ENCODE data around the gene STOX1. TPM values are rescaled to one million over a fixed set of nuclear protein-coding genes. Genes with fewer than 3 reads are reported as not detected.

Gene STOX1
- total and polyA plus RNA-seq, 2 of the 13 experiments (the other 11 are each of a cell fraction or from before 2014, with no cell fraction given): 2.5 to 6.0 TPM

DNA sequence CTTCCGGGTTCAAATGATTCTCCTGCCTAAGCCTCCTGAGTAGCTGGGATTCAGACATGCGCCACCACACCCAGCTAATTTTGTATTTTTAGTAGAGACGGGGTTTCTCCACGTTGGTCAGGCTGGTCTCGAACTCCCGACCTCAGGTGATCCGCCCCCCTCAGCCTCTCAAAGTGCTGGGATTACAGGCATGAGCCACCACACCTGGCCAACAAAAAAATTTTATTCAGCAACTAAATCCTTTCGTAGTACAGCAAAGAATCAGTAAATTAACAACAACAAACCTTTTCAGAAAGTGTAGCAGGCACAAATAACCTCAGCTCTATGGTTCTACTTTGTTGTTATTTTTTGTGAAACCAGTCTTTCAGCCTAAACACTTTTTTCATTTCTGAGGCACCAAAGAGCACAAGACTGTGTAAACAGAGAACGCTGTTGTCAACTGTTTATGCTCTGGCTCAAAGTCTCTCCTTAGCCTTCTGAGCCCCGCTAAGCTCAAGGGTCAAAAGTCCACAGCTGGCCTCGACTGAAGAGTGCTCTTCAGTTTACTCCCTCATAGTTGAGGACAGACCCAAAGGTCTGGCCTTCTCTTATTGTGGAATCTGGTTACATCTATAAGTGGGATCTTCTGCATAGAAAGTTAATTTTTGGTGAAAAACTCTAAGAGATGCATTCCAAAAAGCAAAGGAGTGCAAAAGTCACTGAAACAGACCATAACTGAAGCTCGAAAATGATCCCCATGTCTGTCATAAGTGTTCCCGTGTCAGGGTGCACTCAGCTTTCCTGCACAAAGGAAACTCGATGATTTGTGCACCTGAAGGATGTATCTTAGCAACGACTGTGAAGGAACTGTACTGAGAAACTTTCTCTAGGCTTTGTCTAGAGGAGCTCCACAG, 49.2 kb downstream of the STOX1 start (continued):
- no peak for TF ChIP-seq ZBTB39 (CRISPR knock-in tag; IDR thresholded peaks at IDR 0.05)
- 0 out of 2 replicates have a peak, but pooled peaks have one; percentile 52 for TF ChIP-seq RERE (CRISPR knock-in tag; IDR thresholded peaks at IDR 0.05; ENCODE audit: low read depth)
- TF ChIP-seq GMEB2 (CRISPR knock-in tag; IDR thresholded peaks at IDR 0.05; ENCODE audit: low read depth): no peak
- peak; percentile 85 for TF ChIP-seq ZMYM3 (CRISPR knock-in tag; IDR thresholded peaks at IDR 0.05)
- no peak for TF ChIP-seq ZNF12 (CRISPR knock-in tag; IDR thresholded peaks at IDR 0.05)
- TF ChIP-seq PHF20 (CRISPR knock-in tag; IDR thresholded peaks at IDR 0.05): no peak
- TF ChIP-seq PCBP2 (optimal IDR thresholded peaks at IDR 0.05; ENCODE audit: low read depth, low read length, poor library complexity, severe bottlenecking): no peak
- no peak for TF ChIP-seq RFX5 (IDR thresholded peaks at IDR 0.05; ENCODE audit: low read depth, low read length)
- TF ChIP-seq ZSCAN29 (CRISPR knock-in tag; conservative IDR thresholded peaks at IDR 0.05): no peak
- peak; percentile 73; the same call in 1 of the 2 replicates for TF ChIP-seq MIXL1 (CRISPR knock-in tag; IDR thresholded peaks at IDR 0.05)
- no peak for TF ChIP-seq HMGA1 (CRISPR knock-in tag; conservative IDR thresholded peaks at IDR 0.05)
- TF ChIP-seq, protein P1, sequence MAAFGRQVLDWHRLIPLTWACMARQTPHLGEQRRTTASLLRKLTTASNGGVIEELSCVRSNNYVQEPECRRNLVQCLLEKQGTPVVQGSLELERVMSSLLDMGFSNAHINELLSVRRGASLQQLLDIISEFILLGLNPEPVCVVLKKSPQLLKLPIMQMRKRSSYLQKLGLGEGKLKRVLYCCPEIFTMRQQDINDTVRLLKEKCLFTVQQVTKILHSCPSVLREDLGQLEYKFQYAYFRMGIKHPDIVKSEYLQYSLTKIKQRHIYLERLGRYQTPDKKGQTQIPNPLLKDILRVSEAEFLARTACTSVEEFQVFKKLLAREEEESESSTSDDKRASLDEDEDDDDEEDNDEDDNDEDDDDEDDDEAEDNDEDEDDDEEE (CRISPR knock-in tag; IDR thresholded peaks at IDR 0.05): no peak
- TF ChIP-seq NCOA5 (CRISPR knock-in tag; IDR thresholded peaks at IDR 0.05): no peak
- TF ChIP-seq TOPORS (CRISPR knock-in tag; IDR thresholded peaks at IDR 0.05): 0 out of 2 replicates have a peak, but pooled peaks have one; percentile 50
- TF ChIP-seq THAP7 (CRISPR knock-in tag; IDR thresholded peaks at IDR 0.05): no peak
- TF ChIP-seq ZMAT3 (CRISPR knock-in tag; conservative IDR thresholded peaks at IDR 0.05): peak; percentile 37; the same call in 1 of the 2 replicates
- no peak for TF ChIP-seq SRSF9 (IDR thresholded peaks at IDR 0.05; ENCODE audit: borderline replicate concordance, insufficient read depth, low read depth, low read length, poor library complexity, severe bottlenecking)
- no peak for TF ChIP-seq U2AF2 (IDR thresholded peaks at IDR 0.05; ENCODE audit: low read depth, low read length)
